GM19463 (cell line): Measurements from ENCODE around the gene FKBP5.
"Not testable (repeated sequence)": the region's sequence is repeated elsewhere in the genome, so short reads cannot be mapped to it uniquely, and the experiment has no call there.

Experiments used
- ATAC-seq: cut with Tn5 transposase; IDR thresholded peaks from one replicate; pipeline ENCODE4 v1.9.1; 2021; ENCODE audit warnings: mild to moderate bottlenecking, moderate library complexity; ENCODE audit not compliant: unreplicated experiment

The FKBP5 gene

DNA sequence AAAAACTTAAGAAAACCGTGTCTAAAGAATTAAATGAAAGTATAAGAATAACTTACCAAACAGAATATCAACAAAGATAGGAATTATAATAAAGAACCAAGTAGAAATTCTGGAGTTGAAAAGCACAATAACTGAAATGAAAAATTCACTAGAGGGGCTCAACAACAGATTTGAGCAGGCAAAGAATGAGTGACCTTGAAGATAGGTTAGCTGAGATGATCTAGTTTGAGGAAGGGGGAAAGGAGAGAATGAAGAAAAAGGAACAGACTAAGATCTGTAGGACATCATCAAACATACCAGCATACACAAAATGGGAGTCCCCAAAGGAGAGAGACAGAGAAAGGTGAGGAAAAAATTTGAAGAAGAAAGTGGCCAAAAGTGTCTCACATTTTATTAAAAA is 138.3 kb downstream of the FKBP5 start:
- no peak for ATAC-seq

DNA sequence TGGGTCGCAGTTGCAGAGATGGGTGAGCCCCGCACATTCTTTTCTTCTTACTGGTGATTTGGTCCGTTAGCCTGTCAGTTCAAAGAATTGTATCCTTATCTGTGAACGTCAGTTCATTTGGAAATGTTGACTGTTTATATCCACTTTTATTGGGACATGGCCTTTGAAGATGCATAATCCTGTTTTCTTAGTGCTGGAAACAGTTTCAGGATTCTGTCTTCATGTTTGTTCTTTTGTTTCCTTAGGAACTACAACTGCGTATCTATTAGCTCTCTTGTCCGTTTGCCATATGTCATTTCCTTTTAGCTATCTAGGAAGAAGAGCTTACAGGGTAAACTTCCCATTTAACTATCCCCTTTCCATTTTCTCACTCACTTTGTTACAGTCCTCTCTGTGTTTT is 141.0 kb downstream of the FKBP5 start:
- no peak for ATAC-seq

DNA sequence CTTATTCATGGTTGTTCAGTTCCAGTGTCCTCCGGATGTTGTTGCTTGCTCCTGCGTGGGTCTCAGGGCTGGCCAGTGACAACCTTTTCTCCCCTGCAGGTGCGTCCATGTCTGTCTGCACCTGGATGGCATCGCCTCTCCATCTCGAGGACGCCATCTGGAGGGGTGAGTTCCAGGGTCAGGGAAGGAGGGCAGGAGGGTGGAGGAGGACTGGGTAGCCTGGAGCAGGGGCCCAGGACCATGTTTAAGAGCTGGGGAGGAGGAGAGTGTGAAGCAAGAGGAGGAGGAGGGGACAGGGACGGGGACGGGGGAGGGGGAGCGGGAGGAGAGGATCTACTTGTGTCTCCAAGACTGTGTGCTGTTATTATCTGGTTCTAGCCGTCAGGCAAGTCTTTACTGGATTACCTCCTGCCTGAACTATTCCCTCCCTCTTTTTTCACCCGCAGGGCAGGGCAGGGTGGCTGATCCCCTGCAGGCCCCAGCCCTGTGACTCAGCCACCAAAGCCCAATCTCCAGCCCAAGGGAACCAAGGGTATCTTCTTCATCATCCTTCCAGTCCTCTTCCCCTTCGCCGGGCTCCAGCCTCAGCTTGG is 143.8 kb downstream of the FKBP5 start:
- no peak for ATAC-seq

DNA sequence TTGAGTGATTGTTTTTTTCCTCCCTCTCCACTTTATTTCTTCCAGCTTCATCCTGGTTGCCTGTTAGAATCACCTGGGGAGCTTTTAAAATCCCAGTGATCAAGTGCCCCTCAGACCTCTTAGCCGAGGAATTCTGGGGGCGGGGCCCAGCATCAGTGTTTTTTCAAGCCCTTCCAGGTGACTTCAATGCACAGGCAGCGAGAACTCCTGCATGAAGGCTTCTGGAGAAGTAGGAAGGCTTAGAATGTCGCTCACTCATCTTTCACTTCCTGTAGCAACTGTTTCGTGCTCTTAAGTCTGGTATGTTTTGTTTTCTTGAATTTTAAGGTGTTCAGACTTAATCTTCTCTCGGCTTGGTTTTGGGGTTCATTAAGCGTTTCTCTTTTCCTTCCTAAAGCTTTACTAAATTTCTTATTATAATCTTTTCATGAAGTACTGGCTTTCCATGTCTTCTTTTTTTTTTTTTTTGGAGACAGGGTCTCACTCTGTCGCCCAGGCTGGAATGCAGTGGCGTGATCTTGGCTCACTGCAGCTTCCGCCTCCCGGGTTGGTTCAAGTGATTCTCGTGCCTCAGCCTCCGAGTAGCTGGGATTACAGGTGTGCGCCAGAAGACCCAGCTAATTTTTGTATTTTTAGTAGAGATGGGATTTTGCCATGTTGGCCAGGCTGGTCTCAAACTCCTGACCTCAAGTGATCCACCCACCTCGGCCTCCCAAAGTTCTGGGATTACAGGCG is 145.1 kb downstream of the FKBP5 start:
- no peak for ATAC-seq

DNA sequence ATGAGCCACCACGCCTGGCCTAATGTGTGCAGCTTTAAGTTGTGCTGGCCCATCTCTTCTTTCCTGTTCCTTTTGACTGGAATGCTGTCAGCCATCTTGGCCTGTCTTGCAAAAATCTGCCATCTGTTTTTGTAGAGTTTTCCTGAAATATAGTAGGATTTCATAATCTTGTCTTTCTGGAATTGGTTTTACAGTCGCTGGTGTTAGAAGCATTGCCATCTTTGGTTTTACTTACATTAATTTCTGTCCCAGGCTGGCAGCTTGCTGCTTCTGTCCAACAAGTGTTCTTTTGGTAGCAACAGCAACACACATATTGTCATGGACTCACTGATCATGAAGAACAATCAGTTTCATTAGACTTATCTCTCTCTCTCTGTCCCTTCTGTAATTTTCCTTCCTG is 146.9 kb downstream of the FKBP5 start:
- no peak for ATAC-seq

DNA sequence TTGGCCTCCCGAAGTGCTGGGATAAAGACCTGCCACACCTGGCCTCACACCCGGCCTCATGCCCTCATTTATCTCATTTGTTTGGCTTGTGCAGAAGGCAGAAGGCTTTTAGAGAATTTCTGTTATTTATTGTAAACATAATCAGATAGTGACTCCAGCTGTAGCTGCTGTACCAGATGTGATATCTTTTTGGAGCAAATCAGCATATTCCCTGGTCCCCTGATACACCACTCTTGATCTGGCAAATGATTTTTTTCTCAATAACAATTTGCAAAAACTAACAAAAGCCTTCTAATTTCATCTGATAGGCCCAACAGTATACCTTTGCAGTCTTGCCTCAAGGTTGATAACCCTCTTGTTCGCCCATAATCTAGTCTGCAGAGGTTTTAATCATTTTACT is 149.5 kb downstream of the FKBP5 start:
- no peak for ATAC-seq

DNA sequence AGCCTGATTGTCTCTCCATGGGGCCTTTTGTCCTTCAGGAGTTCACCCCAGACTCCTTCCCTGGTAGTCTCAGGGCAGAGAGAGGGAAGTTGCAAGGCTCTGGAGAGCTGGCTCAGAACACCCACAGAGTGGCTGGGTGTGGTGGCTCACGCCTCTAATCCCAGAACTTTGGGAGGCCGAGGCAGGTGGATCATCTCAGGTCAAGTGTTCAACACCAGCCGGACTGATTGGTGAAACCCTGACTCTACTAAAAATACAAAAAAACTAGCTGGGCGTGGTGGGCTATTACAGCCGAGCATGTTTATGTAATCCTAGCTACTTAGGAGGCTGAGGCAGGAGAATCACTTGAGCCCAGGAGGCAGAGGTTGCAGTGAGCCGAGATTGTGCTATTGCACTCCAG is 152.9 kb downstream of the FKBP5 start:
- not testable (repeated sequence) for ATAC-seq

DNA sequence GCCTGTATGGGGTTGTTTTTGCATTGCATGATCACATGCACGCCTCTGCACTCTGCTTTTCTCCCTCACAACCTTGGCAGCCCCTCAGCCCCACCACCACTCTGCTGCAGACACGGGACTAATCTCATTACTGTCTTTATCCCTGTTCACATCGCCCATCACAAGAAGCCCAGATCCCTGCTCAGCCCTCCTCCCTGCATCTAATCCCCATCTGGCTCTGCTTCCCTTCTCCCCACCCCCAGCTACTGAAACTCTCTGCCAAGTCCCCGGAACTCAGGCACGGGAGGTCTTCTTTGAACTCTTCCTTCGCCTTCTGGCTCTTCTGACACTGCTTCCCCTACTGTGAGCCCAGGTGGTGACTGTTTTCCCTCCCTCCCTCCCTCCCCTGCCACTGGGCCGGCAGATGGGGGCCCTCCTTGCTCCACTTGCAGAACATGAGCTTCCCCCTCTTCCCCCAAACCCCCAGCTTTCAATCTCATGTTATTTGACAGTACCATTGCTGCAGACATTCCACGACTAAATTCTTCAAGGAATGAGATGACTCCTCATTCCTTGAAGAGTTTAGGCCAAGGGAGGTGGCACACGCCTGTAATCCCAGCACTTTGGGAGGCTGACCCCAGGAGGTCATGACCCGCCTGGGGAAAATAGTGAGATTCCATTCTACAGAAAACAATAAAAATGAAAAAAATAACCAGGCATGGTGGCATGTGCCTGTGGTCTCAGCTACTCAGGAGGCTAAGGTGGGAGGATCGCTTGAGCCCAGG is 154.1 kb downstream of the FKBP5 start:
- ATAC-seq: no peak

DNA sequence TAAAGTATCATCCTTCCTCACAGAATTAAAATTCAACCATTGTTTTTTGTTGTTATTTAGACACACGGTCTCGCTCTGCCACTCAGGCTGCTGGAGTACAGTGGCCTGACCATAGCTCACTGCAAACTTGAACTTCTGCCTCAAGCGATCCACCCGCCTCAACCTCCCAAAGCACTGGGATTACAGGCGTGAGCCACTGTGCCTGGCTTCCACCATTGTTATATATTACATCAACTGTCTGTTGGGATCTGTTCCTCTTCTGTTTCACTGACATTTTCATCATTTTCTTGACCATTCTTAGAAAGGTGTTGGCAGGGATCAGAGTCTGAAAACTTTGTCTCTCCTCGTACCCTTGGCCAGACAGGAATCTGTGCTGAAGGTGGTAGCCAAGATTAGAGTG is 154.7 kb downstream of the FKBP5 start:
- no peak for ATAC-seq

DNA sequence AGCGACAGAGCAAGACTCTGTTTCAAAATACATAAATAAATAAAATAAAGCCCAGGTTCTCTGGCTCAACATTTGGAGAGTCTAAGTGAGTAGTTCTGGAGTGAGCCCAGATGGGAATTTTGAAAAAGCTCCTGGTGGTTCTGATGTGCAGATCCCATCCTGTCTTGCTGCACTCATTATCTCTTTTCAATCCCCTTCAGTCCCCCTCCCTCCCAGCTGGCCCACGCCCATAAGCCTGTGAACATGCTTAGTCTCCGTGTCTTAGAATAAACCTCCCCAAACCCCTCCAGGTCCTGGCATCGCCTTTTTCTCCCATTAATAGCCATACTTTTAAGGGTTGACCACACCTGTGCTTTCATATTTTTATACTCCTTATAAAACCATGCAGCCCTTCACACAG is 156.6 kb downstream of the FKBP5 start:
- no peak for ATAC-seq

DNA sequence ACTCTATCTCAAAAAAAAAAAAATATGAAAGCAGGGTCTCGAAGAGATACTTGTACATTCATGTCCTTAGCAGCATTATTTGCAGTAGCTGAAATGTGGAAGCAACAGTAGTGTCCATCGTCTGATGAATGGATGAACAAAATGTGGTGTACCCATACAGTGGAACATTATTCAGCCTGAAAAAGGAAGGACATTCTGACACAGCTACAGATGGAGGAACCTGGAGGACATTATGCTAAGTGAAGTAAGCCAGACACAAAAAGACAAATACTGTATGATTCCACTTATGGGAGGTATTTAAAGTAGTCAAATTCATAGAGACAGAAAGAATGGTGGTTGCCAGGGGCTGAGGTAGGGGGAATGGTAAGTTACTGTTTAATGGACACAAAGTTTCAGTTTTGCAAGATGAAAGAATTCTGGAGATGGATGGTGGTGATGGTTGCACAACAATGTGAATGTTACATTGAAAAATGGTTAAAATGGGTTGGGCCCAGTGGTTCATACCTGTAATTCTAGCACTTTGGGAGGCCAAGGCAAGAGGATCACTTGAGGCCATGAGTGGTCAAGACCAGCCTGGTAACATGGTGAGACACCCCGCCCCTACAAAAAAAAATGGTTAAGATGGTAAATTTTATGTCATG is 164.2 kb downstream of the FKBP5 start:
- no peak for ATAC-seq
